Epithelial cell of proximal tubule (primary cell): Measurements from ENCODE around the gene ACTL6A. TPM values are rescaled to one million over a fixed set of nuclear protein-coding genes. Genes with fewer than 3 reads are reported as not detected.

ENCODE experiments used
- DNase-seq: peaks from one replicate; pipeline ENCODE4 v3.0.0-alpha.2; 2011; ENCODE audit warnings: low read depth
- H3K4me3 ChIP-seq: 2 replicates; pipeline ENCODE4 v1.5.1; 2011; ENCODE audit warnings: low read depth, mild to moderate bottlenecking, low read length
- total RNA-seq: library from RNA; depleted of rRNA; stranded (reverse); fragments of >200 nt; gene quantifications from 2 replicates; pipeline ENCODE4 v1.2.3, GENCODE V29; 2015
- TF ChIP-seq, protein P1 (sequence below): conservative IDR thresholded peaks from 2 replicates; pipeline ENCODE4 v1.5.1; 2012; ENCODE audit warnings: low read depth, mild to moderate bottlenecking, low read length

Gene ACTL6A
- total RNA-seq, 1 donor from 2014 or later = 134 TPM

DNA sequence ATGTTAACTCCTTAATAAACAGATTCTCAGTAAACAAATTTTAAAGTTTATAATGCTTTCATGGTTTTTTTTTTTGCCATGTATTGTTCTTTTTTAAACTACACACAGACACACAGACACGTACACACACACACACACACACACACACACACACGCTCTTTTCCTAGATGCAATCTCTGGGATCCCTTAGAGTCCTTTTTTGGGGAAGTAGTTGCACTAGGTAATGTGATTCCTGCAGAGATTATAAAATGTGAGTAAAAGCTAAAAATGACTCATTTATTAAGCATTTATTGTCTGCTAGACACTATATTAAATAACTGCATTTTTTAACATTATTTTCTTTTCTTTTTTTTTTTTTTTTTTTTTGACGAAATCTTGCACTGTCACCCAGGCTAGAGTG is 61.7 kb downstream of the ACTL6A start:
- no peak overlapping the region for H3K4me3 ChIP-seq
- DNase-seq = no peak
- TF ChIP-seq, protein P1, sequence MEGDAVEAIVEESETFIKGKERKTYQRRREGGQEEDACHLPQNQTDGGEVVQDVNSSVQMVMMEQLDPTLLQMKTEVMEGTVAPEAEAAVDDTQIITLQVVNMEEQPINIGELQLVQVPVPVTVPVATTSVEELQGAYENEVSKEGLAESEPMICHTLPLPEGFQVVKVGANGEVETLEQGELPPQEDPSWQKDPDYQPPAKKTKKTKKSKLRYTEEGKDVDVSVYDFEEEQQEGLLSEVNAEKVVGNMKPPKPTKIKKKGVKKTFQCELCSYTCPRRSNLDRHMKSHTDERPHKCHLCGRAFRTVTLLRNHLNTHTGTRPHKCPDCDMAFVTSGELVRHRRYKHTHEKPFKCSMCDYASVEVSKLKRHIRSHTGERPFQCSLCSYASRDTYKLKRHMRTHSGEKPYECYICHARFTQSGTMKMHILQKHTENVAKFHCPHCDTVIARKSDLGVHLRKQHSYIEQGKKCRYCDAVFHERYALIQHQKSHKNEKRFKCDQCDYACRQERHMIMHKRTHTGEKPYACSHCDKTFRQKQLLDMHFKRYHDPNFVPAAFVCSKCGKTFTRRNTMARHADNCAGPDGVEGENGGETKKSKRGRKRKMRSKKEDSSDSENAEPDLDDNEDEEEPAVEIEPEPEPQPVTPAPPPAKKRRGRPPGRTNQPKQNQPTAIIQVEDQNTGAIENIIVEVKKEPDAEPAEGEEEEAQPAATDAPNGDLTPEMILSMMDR = no peak

DNA sequence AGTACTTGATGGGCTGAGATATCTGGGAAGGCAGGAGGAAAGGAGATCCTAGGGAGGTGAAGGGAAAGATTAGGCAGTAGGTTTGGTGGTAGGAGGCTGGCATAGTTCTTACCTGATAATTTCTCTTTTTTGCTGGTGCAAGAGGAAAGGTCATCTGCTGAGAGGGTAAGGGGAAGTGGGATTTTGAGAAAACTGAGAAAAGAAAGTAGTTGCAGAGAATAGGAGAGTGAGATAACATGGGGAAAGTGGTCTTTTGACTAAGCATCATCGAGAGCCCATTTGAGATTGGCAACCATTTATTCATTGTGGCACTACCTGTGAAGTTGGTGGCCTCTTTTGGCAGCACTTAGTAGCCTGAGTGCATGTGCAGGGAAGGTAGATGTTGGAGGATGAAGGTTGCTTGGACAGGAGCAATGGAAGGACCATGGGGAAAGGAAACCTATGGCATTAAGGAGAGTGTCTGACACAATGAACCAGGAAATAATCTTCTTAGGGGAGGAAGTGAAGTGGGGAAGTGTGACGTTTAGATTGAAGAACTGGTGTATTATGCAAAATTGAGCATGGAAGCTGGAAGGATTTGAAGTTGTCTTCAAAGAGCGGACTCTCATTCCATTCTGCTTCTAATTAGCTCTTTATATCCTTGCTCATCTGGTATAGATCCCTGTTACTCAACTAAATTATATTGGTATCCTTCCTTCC is 68.2 kb downstream of the ACTL6A start:
- H3K4me3 ChIP-seq = no peak overlapping the region
- TF ChIP-seq, protein P1 = no peak
- DNase-seq = no peak

Other genes with a start within 250 kb of the ACTL6A start
- gene ZNF639, start 239.9 kb upstream of the ACTL6A start, total RNA-seq = 35.2 and 42.6 TPM in 2 replicates
- gene MFN1, start 215.2 kb upstream of the ACTL6A start, total RNA-seq = 25.8 and 27.3 TPM in 2 replicates
- 46.7 and 52.1 TPM in 2 replicates for gene GNB4, start 111.5 kb upstream of the ACTL6A start, total RNA-seq
- gene MRPL47, start 41.7 kb downstream of the ACTL6A start, total RNA-seq = 45.4 and 59.3 TPM in 2 replicates
- gene NDUFB5, start 41.9 kb downstream of the ACTL6A start, total RNA-seq = 82.3 and 103 TPM in 2 replicates
- 9.3 and 10.3 TPM in 2 replicates for gene USP13, start 90.1 kb downstream of the ACTL6A start, total RNA-seq